Activated CD8-positive, alpha-beta T cell treated with anti-CD3 and anti-CD28 coated beads for 36 hours (primary cell): ENCODE results near the gene SRMS. TPM values are rescaled to one million over a fixed set of nuclear protein-coding genes. Genes with fewer than 3 reads are reported as not detected.
"Not testable (repeated sequence)": the region's sequence is repeated elsewhere in the genome, so short reads cannot be mapped to it uniquely, and the experiment has no call there.

Experiments
- ATAC-seq: fragments of 200-7000 bp; cut with Tn5 transposase; one replicate; pipeline ENCODE4 v1.10.0; 2021; ENCODE audit warnings: mild to moderate bottlenecking, moderate library complexity
- CTCF ChIA-PET: fragments of 350-600 bp; sonication (Branson Sonifier 250); formaldehyde crosslinking; loops from one replicate; lab custom pipeline; 2021; ENCODE audit warnings: antibody characterized with exemption; lab: Charles Lee
- POLR2A ChIA-PET: fragments of 350-600 bp; sonication (Branson Sonifier 250); formaldehyde crosslinking; loops from one replicate; lab custom pipeline; 2021; ENCODE audit warnings: antibody characterized with exemption; lab: Charles Lee
- DNase-seq: peaks from one replicate; pipeline ENCODE4 v3.0.0-alpha.2; 2020
- H3K27ac Mint-ChIP-seq: one replicate; pipeline ENCODE4 v1.8.0; 2021; ENCODE audit warnings: mild to moderate bottlenecking, mixed read lengths
- H3K27me3 Mint-ChIP-seq: one replicate; pipeline ENCODE4 v1.8.0; 2021; ENCODE audit warnings: mixed read lengths
- H3K36me3 Mint-ChIP-seq: one replicate; pipeline ENCODE4 v1.8.0; 2021; ENCODE audit warnings: low read depth, mixed read lengths
- H3K4me1 Mint-ChIP-seq: one replicate; pipeline ENCODE4 v1.8.0; 2021; ENCODE audit warnings: low read depth, mixed read lengths
- H3K4me3 Mint-ChIP-seq: one replicate; pipeline ENCODE4 v1.8.0; 2021; ENCODE audit warnings: mild to moderate bottlenecking, moderate library complexity, mixed read lengths
- H3K9me3 Mint-ChIP-seq: one replicate; pipeline ENCODE4 v1.8.0; 2021; ENCODE audit warnings: mixed read lengths
- intact Hi-C: fragments of 100-400 bp; cut with micrococcal nuclease; formaldehyde crosslinking; loops from one replicate; pipeline ENCODE4 v1.10.0; 2022
- total RNA-seq, 2 experiments: library from RNA; stranded (reverse); gene quantifications; one replicate each; pipeline ENCODE4 v1.2.3, GENCODE V29; 2021
- TF ChIP-seq, protein P1 (sequence below): fragments of 200-600 bp; IDR thresholded peaks from one replicate; pipeline ENCODE4 v1.8.0; 2022; ENCODE audit warnings: antibody characterized with exemption, mild to moderate bottlenecking

SRMS gene
- total RNA-seq, 2 experiments from 2014 or later: not detected

DNA sequence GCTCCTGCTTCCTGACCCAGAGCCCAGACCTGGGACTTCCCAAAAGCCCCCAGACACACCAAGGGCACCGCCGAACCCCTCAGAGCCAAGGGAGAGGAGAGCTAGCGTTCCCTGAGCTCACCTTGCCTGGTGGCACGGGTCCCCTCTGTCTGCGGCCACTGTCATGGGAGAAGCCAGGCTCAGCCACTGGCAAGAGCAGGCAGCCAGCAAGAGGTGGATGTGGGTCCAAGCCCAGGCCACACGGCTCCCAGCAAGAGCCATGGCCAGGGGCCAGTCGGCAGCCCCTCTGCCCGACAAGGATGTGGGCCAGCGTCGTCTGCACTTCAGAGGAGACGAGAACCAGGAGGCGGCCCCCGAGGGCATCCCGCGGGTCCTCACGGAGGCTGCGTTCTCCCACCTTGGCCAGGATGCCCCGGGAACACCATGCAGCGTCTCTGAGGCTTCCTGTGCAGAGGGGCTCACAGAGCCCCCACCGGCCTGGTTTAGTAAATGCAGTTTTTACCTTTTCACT, 29.1 kb downstream of the SRMS start:
- Mint-ChIP-seq H3K4me1 (peaks cover 11% of the 10 kb centered on the region), H3K36me3 (peaks cover 21% of the 10 kb centered on the region), H3K27me3 (peaks cover 2% of the 10 kb centered on the region), H3K27ac (no peak overlapping the region), H3K4me3 (no peak overlapping the region), H3K9me3 (peaks cover 7% of the 10 kb centered on the region)
- ChIA-PET CTCF (interaction anchor here (0.9 to 2.4 kb wide), 2 partner anchors 19 to 22 kb away, joined by 5 to 12 read pairs; partner anchors contain the start of gene PTK6), POLR2A (interaction anchor here (0.7 to 1.2 kb wide), 2 partner anchors 11 to 506 kb away, joined by 3 to 4 read pairs; no protein-coding TSS in a partner anchor)
- DNase-seq: no peak
- intact Hi-C loops: no loop called here
- ATAC-seq: no peak
- TF ChIP-seq, protein P1, sequence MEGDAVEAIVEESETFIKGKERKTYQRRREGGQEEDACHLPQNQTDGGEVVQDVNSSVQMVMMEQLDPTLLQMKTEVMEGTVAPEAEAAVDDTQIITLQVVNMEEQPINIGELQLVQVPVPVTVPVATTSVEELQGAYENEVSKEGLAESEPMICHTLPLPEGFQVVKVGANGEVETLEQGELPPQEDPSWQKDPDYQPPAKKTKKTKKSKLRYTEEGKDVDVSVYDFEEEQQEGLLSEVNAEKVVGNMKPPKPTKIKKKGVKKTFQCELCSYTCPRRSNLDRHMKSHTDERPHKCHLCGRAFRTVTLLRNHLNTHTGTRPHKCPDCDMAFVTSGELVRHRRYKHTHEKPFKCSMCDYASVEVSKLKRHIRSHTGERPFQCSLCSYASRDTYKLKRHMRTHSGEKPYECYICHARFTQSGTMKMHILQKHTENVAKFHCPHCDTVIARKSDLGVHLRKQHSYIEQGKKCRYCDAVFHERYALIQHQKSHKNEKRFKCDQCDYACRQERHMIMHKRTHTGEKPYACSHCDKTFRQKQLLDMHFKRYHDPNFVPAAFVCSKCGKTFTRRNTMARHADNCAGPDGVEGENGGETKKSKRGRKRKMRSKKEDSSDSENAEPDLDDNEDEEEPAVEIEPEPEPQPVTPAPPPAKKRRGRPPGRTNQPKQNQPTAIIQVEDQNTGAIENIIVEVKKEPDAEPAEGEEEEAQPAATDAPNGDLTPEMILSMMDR: no peak

DNA sequence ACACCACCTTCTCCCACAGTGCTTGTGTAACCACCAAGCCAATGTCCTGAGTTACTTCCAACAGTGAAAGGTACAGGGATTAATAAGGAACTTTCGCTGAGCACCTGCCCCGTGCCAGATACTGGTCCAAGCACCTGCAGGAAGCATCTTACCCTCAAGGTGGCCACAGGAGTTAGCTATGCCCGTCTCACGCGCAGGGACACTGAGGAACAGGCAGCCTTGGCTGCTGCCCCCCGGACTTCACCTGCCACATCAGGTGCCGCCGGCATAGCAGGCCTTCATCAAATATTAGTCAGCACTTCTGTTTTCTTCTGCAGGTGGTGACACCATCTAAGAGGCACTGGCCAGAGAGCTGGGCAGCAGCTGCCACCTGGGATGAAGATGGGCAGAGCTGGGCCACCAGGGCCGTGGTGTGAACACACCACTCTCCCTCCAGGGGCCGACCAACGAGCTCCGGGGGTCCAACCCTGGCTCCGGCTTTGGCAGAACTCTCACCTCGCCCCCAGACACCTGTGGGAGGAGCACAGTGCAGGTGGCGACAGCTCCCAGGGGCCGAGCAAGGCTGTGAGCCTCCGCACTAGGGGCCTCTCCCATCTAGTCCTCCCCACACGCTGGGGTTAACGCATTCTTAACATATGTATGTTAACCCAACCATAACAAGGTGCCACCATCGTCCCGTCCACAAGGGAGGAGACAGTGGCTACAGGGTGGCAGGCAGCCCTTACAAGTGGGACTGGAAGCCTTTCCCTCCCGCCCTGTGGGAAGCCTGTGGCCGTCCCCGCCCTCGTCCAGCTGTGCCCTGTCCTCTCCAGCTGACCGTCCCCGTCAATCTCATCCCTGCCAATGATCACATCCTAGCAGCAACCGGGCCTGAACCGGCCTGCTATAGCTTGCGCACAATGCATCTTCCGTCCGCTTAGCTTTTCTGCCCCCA, 29.9 kb downstream of the SRMS start:
- POLR2A ChIA-PET: no interaction called here
- Mint-ChIP-seq H3K4me1 (peaks cover 10% of the 10 kb centered on the region), H3K27me3 (peaks cover 9% of the 10 kb centered on the region), H3K4me3 (no peak overlapping the region), H3K27ac (no peak overlapping the region), H3K36me3 (peaks cover 13% of the 10 kb centered on the region), H3K9me3 (peaks cover 6% of the 10 kb centered on the region)
- intact Hi-C loops: no loop called here
- DNase-seq (no peak), ATAC-seq (no peak)
- TF ChIP-seq, protein P1: no peak
- CTCF ChIA-PET: interaction anchor here (0.9 to 2.4 kb wide), 3 partner anchors 20 to 65 kb away, joined by 3 to 12 read pairs (median 5); partner anchors contain the start of gene PTK6

DNA sequence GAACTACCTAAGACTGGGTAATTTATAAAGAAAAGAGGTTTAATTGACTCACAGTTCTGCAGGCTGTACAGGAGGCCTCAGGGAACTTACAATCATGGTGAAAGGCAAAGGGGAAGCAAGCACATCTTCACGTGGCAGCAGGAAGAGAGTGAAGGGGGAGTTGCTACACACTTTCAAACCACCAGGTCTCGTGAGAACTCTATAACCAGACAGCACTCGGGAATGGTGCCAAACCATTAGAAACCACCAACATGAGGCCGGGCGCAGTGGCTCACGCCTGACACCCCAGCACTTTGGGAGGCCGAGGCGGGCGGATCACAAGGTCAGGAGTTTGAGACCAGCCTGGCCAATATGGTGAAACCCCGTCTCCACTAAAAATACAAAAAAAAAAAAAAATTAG, 33.0 kb downstream of the SRMS start:
- H3K36me3 Mint-ChIP-seq, intact Hi-C loops, DNase-seq, H3K27ac Mint-ChIP-seq, H3K4me3 Mint-ChIP-seq, POLR2A ChIA-PET, ATAC-seq, CTCF ChIA-PET, H3K9me3 Mint-ChIP-seq, H3K4me1 Mint-ChIP-seq: not testable (repeated sequence)
- peaks cover 22% of the 10 kb centered on the region for H3K27me3 Mint-ChIP-seq

DNA sequence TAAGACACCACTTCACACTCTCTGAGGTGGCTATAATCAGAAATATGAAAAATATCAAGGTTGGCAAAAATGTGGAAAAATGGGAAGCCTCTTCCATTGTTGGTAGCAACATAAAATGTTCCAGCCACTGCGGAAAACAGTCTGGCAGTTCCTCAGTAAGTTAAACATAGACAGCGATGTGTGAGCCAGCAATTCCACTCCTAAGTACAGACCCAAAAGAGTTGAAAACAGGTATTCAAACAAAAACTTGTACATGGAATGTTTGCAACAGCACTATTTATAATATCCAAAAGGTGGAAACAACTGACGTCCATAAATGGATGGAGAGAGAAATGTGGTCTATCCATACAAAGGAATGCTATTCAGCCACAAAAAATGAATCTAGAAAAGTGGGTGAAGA, 34.3 kb downstream of the SRMS start:
- intact Hi-C loops: no loop called here
- Mint-ChIP-seq H3K27me3 (peaks cover 31% of the 10 kb centered on the region), H3K36me3 (no peaks in the 10 kb centered on the region), H3K4me3 (no peak overlapping the region), H3K9me3 (peaks cover 4% of the 10 kb centered on the region), H3K4me1 (peaks cover 2% of the 10 kb centered on the region), H3K27ac (no peak overlapping the region)
- CTCF ChIA-PET: no interaction called here
- TF ChIP-seq, protein P1: no peak
- DNase-seq: no peak
- POLR2A ChIA-PET: no interaction called here
- no peak for ATAC-seq

DNA sequence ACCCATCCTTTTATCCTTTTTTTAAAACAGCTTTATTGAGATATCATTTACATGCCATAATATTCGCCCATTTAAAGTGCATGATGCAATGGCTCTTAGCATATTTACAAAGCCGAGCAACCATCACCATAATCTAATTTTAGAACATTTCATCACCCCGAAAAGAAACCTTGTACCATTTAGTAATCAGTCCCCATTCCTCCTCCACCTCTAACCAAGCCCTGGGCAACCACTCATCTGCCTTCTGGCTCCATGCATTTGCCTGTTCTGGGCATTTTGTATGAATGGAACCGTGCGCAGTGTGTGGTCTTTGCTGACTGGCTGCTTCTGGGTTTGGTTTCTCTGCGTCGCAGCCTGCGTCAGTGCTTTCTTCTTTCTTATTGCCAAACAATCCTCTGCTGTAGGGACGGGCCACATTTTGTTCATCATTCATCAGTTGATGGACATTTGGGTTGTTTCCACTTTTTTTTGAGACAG, 38.4 kb downstream of the SRMS start:
- Mint-ChIP-seq H3K27me3 (peaks cover 50% of the 10 kb centered on the region), H3K27ac (no peak overlapping the region), H3K9me3 (peaks cover 10% of the 10 kb centered on the region), H3K4me1 (peaks cover 14% of the 10 kb centered on the region), H3K36me3 (no peaks in the 10 kb centered on the region), H3K4me3 (no peak overlapping the region)
- POLR2A ChIA-PET: interaction anchor here (0.7 kb wide), 1 partner anchor 127 kb away, joined by 3 read pairs; no protein-coding TSS in a partner anchor
- TF ChIP-seq, protein P1: no peak
- no peak for DNase-seq
- no peak for ATAC-seq
- CTCF ChIA-PET: interaction anchor here (1.9 kb wide), 1 partner anchor 13 kb away, joined by 9 read pairs; no protein-coding TSS in a partner anchor
- intact Hi-C loops: no loop called here
